Epidermal melanocyte (primary cell): ENCODE results near the gene BDKRB2.

ENCODE experiments used
- DNase-seq: peaks from one replicate; pipeline ENCODE4 v3.0.0; 2011; ENCODE audit warnings: low spot score; ENCODE audit not compliant: insufficient read length

The BDKRB2 gene

DNA sequence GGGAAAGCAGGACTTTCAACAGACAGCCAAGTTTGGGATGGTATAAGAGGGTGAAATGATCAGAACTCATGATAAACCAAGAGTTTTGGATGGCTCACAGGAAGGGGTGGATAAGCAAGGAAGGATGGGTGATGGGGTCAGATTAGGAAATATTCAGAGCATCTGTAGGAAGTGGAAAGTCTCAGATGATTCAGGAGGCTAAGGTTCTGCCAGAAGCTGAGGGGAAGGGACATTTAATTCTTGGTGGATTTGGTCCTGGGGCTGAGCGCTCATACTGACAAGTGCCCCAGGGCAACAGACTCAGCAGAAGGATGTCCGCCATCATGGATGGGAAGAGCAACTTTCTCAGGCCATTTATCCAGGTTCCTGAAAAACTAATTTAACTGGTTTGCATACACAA is 28.4 kb upstream of the BDKRB2 start:
- DNase-seq, result no peak

DNA sequence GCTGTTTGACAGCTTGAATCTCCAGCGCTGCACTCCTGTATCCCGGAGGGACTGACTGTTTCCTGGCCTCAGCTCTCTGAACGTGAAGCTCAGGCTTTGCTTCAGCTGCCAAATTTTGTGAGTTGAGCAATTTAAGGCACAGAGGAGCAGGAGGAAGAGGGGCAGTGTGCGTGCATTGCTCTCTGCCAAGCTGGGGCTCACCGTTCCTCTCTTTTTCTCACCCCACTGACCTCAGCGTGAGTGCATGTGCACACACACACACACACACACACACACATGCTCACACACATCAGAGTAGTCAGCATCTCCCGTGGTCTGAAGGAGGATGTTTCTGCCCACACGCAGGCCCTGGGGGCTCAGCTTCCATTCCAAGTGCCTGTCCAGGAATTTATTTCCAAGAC is 27.8 kb upstream of the BDKRB2 start:
- DNase-seq, result peak; percentile 86

DNA sequence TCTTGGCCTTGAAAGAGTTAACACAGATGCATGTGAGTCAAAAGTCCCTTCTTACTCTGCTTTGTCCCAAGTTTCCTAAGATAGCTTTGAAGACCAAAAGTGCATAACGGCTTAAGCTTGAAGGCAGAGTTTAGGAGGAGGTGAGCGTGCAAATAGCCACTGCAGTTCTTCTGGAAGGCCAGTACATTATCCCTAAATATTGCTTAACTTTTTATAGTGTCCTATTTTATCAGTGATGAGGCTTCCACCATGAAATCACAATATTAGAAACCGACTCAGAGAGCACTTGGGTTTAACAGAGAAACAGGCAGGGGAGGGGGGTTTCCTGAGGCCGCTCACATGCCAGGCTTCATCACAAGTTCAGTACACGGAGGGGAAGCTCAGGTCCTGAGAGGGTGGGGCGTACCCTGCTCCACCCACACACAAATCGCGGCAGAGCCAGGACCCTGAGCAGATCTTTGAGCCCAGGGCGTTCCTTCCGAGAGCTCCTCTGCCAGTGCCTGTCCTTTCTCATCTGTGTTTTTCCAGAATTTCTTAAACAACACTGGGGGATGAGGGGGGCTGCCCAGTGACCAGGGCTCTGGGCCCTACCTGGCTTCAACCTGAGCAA is 26.8 kb upstream of the BDKRB2 start:
- DNase-seq, result no peak

DNA sequence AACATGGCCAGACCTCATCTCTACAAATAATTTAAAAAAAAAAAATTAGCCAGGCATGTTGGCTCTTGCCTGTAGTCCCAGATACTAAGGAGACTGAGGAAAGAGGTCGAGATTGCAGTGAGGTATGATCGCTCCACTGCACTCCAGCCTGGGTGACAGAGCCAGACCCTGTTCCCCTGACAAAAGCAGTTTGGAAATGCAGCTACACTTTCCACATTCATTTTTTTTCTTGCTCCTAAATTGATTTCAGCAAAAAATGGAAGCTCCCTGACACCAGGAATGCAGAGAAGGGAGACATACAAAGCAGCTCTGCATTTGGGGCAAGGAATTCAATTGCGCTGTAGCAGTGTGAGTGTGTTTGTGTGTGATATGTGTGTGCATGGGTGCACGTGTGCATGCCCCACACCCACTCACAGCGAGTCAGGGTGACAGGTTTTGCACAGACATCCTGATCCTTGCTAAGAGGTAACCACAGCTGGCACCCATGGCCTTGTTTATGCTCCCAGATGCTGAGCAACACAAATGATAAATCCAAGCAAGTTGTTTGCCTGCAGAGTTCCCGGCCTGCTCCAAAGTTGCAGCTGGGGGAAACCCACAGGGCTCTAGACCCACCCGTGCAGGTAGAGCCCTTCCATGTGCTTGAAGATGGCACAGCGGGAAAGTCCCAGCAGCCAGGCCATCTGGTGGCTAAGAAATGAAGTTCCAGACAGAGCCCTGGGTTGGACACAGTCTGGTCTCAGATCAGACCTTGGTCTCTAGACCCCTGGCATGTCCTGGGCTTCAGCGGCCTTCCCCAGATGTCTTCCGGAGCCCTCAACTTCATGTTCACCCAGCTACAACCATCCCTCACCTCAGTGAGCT is 25.9 kb upstream of the BDKRB2 start:
- DNase-seq, result no peak

DNA sequence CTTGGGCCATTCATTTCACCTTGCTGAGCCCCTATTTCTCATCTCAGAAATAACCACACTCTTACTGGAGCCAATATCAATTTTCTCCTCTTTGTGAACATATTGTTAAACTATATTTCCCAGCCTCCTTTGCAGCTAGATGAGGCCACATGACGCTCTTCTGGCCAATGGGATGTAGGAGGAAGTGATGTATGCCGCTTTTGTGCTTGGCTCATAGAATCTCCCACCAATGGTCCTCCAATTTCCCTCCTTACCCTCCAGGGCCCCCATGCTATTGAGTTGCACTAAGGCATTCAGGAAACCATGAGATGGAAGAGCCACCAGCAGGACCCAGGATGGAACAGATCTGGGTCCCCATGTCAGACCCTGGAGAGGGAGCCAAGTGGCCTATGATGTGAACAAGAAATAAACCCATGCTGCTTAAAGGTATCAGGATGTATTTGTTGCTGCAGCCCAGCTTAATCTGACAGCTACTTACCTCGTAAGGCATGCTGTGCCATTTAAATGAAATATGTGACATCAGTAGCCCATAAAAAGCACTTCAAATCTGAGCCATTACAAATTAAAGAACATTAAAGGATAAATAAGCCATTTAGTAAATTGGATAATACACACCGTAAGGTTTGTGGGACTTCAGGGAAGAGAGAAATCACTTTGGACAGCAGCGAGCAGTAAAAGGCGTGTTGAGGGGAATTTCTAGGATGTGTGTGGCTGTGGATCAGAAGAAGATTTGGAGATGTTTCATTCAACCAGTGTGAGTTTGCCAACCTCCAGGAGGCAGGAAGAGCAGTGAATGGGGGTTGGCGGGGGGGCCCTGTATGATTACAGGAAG is 24.4 kb upstream of the BDKRB2 start:
- no peak for DNase-seq

DNA sequence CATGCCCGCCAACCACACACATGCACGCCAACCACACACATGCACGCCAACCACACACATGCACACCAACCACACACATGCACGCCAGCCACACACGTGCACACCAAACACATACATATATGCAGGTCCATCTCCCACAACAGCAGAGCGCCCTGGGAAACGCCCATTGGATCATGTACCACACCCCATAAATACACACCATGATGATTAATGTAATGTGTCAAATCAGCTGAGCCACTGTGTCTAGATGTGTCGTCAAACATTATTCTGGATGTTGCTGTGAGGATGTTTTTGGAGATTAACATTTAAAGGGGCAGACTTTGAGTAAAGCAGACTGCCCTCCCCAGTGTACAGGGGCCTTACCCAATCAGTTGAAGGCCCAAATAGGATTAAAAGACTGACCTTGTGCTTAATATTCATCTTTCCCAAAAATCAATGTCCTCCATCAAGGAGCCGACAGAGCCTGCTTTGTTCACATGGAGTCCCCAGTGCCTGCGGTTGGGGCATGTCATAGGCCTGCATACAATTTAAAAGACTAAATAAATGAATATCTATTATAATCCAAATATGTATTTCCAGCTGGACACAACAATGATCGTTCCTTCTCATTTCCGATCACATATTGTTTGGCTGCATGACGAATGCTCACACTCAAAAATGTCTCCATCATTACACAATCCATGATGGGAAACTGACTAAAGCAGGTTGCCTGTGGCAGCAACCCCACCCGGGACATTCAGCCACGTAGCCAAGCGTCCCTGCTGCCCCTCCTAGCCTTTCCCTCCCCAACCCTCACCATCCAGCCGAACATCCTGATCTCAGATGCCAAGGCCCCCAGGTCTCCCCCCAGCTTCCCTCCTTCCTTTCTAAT is 23.2 kb upstream of the BDKRB2 start:
- no peak for DNase-seq

DNA sequence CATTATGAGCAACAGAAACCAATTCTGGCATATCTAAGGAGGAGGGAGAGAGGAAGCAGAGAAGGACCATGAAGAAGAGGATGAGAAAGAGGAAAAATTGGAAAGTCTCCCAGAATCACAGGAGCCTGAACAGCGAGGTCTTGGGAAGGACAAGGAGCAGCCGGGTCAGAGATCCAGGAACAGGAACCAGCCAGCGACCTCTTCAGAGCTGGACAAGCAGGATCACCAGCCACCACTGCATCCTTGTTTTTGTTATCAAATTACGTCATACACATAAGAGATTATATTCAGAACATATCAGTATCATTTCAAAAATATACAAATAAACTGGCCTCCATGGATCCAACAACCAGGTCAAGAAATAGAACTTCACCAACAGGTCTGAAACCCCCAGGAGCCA is 22.1 kb upstream of the BDKRB2 start:
- DNase-seq, result no peak

DNA sequence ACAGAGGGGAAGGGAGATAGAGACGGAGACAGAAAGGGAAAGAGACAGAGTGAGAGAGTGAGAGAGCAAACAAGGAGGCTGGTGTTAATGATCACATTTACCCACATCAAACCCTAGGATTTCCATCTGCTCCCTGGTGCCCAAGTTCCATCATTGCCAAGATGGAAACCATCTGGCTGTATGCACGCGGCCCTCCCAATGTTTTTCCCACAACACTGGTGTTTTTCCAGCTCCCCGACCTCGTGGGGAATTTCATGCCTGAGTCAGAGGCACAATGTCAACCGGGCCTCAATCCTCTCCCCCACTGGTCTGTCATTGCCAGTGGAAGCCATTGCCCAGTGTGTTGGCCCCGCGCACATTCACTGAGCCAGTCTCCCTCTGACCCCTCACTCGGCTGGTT is 19.9 kb upstream of the BDKRB2 start:
- peak; percentile 28 for DNase-seq

DNA sequence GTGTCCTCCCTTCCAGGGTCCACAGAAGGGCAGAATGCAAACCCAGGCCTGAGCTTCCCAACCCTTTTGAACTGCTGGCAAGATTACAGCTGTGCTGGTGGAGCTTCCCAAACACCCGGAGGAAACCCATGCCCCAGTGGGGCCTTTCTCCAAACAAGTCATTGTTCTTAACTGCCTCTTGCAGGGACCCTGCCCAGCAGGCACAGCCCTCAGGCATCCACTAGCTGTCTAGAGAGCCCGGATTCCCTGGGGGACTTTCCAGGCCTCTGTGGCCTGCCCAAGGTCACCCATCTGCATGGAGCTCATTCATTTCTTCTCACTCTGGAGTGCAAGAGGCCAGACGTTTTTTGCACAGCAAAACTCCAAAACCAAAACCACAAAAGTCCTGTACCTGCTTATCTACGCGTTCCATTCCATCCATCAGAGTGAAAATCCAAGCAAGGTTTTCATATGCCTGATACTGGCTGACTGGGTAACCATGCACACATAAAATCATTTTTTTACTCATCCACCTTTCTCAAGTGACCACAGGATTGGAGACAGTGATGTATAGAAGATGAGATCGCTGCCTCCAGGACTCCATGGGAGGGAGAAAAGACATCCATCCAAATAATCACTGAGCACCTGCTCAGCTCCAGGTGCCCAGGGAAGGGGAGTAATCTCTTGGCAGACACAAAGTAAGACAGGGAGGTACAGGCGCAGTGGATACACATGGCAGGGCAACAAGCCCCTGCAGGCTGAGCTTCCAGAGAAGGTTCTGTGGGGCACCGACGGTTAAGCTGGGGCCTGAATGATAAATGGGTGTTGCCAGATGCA is 17.2 kb upstream of the BDKRB2 start:
- no peak for DNase-seq

DNA sequence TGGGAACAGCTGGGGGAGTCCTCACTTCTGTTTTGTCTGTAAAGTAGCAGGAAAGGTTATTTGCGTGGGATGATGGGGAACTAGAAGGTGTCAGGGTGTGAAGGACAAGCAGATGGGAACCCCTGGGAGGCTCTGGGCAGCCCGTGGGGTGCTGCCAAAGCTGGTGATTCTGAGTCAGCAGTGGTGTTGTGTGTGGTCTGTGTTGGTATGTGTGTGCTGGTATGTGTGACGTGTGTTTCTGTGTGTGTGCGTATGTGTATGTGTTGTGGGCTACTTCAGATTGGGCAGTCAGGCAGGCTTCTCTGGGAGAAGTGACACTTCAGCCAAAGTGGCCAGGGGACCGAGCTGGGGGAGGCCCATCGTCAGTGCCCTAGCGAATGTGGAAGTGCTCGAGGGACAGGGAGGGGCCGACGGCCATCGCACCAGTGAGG is 15.3 kb upstream of the BDKRB2 start:
- no peak for DNase-seq

DNA sequence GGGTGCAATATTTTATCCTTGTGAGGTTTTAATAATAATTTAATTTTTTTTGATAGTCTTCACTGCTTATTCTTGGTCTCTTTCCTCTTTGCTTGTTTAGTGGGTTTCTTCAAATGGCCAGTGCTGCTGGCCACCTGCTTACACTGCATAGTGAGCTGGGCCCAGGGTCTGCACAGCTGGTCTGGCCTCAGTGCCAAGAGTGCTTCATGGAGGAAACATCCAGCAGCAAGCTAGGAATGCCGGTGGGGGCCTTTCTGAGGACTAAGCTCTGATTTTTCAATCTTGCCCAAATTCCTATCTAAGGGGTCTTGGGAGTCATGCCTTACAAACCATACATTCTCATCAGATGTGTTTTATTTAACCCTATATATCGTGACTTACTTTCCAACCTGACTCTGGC is 13.3 kb upstream of the BDKRB2 start:
- no peak for DNase-seq

DNA sequence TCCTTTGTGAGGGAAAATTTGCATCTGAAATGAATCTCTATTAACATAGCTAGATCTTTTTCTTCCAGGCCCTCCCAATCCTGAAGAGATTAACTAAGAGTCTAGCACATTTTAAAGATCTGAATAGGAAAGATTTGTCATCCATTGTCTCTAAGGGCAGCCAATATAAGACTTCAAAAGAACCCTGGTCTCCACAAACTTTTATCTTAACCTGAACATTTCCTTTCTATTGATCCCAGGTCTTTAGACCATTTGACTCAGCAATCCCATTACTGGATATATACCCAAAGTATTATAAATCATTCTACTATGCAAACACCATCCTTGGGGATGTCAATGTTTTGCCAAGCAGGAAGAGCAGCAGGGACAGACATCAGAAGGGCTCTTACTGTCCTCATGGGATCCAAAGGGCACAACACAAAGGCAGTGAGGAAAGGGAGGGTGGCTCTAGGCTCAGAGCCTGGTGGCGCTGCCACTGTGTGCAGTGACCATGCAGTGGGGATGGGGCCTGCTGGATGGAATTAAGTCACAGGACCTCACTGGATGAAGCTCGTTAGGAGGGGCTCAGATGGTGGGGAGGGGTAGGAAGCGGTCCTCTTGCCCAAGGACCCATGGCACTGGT is 12.7 kb upstream of the BDKRB2 start:
- no peak for DNase-seq

DNA sequence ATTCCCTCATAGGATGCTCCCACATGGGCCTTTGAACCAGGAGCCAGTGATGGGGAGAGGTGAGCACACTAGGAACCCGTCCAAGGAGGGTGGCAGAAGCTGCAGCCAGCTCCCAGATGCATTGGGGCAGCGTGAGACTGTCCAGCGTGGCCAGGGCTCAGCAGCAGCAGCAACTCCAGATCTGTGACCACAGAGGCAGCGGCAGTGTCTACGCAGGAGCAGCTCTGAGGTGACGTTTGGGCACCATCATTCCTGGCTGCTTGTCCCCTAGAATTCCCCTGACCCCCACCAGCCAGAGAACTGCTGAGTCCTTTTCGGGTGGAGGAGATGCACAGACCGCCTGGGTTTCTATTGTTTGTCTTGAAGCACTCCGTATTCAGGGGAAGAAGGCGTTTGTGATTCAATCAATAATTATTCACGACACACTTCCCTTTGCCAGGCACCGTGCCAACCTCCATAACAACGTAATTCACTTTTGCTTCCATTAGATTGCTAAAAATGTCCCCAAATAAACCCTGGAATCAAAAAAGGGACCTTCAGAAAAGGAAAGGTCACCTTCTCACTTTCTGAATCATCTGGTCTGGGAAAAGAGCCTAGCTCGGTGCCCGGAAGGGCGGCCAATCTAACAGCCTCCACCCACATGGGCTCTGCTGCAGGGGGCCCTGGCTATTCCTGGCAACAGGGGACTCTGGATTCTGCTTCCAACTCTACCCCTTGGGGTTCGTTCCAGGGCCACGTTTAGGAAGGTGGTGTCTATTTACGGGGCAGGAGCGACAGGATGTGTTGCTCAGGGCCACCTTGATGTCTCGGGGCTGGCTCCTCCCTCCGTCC is 11.4 kb upstream of the BDKRB2 start:
- DNase-seq, result no peak

DNA sequence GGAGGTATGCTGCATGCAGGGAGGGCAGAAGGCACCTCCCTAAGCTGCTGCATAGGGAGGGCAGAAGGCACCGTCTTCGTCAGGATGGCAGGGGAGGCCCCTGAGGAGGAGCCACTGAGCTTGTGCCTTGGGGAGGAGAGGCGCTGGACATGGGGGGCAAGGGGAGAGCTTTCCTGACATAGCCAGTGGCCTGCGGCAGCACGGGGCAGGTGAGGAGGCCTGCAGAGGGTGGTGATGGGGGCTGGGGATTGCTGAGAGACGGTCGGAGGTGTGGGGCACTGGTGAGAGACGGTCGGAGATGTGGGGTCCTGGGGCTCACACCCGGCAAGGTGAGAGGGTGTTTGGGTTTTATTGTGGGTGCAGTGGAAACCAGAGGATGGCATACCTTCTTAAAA is 10.4 kb upstream of the BDKRB2 start:
- no peak for DNase-seq

DNA sequence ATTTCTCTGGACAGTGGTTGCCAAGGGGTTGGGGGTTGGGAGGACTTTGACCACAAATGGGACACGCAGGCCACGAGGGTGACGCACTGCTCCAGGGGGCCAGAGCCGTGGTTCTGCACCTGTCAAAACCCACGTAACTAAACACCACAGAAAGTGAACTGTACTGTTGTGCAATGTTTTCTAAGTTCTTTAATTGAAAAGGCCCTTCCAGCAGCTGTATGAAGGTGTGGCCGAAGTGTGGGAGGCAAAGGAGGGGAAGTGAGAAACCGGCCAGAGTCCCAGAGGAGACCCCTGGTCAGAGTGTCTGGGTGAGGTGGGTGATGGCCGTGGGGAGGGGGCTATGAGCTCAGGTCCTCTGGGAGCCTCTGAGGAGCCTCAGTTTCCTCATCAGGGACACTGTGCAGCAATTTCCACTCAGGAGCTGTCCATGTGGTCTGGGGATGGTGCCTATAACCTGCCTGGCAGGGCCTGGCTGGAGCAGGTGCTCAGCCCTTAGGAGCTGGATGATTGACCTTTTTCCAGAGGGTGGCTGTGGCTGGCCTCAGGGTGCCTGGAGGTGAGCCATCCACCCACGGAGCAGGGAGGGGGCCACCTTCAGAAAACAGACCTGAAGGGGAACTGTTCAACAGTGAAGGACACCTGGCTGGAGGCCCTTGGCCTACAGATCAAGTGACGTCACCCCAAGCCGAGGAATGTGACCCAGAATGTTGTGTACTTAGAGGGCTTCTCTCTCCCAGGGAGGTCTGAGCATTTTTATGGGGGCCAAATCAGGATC is 9.8 kb upstream of the BDKRB2 start:
- no peak for DNase-seq

DNA sequence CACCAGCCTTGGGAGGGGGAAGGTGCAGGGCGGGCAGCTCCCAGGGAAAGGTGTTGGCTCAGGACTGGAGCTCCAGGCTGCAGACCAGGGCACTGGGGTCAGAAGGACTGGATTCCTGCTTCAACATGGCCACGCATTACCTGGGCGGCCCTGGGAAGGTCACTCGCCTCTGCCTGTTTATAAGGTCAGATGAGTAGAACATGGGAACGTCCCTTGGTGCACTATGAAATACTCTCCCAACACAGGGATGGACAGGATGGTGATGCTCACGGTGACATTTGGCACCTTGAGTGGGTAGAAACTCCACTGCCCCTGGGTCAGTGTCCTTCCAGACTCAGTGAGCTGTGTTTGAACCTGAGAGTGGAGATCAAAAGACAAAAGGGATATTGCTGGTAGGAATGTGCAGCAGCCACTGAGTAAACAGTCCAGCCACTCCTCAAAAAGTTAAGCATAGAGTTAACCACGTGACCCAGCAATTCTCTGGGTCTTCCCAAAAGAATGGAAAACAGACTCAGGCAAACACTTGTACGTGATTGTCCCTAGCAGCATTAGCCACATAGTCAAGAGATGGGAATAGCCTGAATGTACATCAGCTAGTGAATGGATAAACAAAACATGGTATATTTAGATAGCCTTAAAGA is 9.1 kb upstream of the BDKRB2 start:
- no peak for DNase-seq

DNA sequence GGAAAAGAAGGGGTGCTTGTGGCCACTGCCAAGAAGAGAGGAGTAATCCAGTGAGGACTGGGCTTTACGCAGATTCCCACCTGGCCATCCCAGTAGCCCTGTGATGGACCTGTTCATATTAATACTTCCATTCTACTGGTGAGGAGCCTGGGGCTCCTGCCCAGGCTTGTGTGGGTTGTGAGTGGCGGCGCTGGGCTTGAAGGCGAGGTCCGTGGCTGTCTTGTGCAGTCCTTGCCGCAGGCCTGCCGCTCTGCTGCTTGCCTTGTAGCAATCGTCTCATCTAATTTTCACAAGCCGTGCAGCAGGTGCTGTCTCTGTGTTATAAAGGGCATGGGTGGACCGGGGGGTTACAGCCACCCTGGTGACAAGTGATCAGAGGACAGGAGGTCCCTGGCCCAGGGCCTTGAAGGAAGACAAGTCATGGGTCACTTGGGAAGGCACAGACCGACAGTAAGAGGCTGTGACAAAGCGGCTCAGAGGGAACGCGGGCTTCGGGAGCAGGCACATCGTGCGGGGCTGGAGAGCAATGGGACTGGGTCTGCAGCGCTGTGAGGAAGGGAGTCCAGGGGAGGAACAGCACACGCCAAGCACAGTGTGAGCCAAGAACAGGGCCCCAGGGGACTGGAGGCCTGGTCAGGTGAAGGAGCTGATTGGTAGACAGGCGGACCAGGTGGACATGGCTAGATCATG is 7.3 kb upstream of the BDKRB2 start:
- DNase-seq, result no peak
